GM18868 (cell line): ENCODE results near the gene AP3S1.
"Not testable (repeated sequence)": the region's sequence is repeated elsewhere in the genome, so short reads cannot be mapped to it uniquely, and the experiment has no call there.

Experiments
- ATAC-seq: cut with Tn5 transposase; IDR thresholded peaks from one replicate; pipeline ENCODE4 v1.9.1; 2021; ENCODE audit warnings: mild to moderate bottlenecking, moderate library complexity; ENCODE audit not compliant: unreplicated experiment

AP3S1 gene

GRCh38 chr5:115869256-115869795 lies 27.6 kb downstream of the AP3S1 start:
- ATAC-seq = no peak

- ATAC-seq = no peak
Observed at GRCh38 chr5:115872447-115872846, 30.7 kb downstream of the AP3S1 start.

- no peak for ATAC-seq
Observed at GRCh38 chr5:115873392-115873791, 31.7 kb downstream of the AP3S1 start.

GRCh38 chr5:115875447-115875846 lies 33.7 kb downstream of the AP3S1 start:
- no peak for ATAC-seq

DNA sequence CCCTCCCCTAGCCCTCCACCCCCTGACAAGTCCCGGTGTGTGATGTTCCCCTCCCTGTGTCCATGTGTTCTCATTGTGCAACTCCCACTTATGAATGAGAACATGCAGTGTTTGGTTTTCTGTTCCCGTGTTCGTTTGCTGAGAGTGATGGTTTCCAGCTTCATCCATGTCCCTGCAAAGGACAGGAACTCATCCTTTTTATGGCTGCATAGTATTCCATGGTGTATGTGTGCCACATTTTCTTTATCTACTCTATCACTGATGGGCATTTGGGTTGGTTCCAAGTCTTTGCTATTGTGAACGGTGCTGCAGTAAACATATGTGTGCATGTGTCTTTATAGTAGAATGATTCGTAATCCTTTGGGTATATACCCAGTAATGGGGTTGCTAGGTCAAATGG lies 35.6 kb downstream of the AP3S1 start:
- ATAC-seq = not testable (repeated sequence)

DNA sequence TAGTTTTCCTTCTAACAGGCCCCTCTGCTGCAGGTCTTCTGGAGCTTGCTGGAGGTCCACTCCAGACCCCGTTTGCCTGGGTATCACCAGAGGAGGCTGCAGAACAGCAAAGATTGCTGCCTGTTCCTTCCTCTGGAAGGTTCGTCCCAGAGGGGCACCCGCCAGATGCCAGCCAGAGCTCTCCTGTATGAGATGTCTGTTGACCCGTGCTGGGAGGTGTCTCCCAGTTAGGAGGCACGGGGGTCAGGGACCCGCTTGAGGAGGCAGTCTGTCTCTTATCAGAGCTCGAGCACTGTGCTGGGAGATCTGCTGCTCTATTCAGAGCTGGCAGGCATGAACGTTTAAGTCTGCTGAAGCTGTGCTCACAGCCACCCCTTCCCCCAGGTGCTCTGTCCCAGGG lies 40.7 kb downstream of the AP3S1 start:
- not testable (repeated sequence) for ATAC-seq

GRCh38 chr5:115884704-115885103 lies 43.0 kb downstream of the AP3S1 start:
- ATAC-seq = no peak

GRCh38 chr5:115885208-115885607 lies 43.5 kb downstream of the AP3S1 start:
- not testable (repeated sequence) for ATAC-seq

DNA sequence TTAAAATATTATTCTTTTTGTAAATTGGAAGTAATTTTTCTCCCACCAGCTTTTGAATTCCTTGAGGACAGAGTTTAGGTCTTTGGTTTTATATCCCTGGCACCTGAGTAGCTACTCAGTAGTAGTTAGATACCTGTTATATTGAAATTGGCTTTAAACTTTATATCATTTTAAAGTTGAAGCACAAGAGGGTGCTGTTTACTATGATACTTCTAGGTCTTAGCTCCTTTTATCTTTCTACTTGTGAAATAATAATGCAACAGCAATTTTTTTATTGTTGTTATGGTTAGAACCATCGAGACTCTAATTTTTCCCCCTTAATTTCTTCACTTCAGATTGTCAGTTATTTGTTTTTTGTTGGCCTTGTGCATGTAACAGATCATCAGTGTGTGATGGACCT lies 46.3 kb downstream of the AP3S1 start:
- ATAC-seq = no peak

- ATAC-seq = no peak
Observed at GRCh38 chr5:115892021-115892420, 50.3 kb downstream of the AP3S1 start.

DNA sequence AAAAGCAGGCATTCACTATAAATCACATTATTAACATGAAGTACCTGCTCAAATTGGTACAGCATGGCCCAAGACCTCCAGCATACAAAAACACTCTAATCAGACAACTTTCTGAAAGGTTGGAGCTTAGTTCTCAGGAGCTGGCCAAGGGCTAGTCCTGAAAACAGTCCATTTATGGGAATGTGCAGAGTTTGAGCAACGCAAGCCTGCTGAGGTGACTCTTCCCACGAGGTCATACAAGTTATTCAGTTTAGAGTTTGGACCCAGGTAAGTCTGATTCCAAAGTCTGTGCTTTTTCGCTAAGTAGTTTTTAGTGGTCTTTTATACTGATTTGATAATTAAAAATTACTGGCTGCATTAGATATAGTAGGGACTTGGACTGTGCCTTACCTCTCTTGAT lies 52.6 kb downstream of the AP3S1 start:
- ATAC-seq = no peak

GRCh38 chr5:115895821-115896220 lies 54.1 kb downstream of the AP3S1 start:
- ATAC-seq = no peak

DNA sequence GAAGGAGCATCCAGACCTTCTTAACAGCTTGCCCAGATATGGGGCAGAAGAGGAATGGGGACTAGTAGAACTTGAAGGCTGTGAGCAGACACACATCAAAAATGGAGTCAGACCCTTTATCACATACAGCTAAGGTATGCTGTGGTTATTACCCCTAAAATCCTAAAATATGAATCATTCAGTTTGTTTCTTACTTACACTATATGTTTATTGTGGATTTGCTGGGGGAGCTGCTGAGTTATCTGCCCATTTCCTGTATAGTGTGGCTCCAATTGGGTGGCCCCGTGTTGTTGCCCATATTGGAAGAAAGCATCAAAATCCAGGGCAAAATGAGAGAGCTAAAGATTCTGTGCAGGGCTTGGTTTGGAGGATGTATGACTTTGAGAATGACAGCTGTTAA lies 56.9 kb downstream of the AP3S1 start:
- no peak for ATAC-seq

DNA sequence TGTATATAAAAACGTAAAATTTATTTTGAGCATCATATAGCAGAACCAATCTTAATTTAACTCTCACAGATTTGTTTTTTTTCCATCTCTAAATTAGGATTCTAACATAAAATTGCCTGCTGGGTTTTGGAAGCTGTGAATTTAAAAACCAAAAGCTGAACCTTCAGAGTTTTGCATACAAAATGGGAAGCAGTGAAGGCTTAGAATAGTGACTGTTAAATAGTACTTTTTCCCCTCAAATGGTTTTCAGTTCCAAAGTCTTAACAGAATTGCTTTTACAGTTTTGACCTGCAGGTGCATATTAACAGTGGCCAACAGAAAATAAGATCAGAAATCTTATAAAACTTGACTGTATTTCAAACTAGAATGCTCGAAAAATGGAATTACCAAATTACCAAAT lies 65.4 kb downstream of the AP3S1 start:
- no peak for ATAC-seq

DNA sequence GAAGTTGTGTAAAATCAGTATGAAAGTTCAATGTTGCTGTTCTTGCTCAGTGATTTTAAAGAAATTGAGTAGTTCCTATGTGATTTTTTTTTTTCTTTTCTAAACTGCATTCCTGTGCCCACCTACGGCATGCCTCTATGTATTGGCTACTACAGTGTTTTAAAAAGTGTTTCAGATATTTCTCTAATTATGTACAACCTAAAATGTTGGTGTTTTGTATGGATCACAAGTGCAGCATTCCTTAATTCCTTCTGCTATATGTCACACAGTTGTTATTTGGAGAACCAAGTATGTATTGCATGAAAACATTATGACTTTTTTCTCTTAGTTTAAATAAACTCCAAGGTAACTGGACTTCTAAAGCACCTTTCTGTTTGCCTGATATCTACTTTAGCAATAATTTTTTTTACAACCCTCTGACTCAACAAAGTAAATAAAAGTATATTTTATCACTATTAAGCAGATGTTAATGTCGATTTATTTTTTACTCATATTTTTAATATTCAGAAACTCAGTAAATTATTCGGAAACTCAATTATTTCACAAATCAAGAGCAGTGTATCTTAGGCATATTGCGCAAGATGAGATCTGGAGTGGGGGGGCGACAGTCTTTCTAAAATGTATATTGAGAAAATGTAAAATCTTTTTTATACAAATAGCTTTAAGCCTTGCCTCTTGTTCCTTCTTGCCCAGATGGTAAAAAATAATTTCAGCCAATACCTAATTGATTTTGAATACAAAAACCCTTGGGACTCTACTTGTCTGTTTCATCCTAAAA lies 72.1 kb downstream of the AP3S1 start:
- ATAC-seq = not testable (repeated sequence)

DNA sequence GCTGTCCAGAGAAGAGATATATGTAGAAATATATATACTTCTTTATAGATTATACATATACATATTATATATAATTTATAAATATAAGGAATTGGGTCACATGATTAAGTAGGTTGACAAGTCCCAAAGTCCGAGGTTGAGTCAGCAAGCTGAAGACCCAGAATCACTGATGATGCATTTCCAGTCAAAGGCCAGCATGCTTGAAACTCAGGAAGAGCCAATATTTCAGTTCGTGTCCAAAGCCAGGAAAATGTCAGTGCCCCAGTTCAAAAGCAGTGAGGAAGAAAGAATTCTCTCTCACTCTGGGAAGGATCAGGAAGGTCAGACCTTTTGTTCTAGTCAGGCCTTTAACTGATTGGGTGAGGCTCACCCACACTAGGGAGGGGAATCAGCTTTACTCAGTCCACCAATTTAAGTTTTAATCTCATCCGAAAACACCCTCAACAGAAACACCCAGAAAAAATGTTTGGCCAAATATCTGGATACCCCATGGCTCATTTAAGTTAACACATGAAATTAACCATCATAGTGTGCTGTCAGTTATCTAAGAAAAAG lies 78.5 kb downstream of the AP3S1 start:
- no peak for ATAC-seq

GRCh38 chr5:115928578-115929407 lies 87.1 kb downstream of the AP3S1 start:
- ATAC-seq = not testable (repeated sequence)

DNA sequence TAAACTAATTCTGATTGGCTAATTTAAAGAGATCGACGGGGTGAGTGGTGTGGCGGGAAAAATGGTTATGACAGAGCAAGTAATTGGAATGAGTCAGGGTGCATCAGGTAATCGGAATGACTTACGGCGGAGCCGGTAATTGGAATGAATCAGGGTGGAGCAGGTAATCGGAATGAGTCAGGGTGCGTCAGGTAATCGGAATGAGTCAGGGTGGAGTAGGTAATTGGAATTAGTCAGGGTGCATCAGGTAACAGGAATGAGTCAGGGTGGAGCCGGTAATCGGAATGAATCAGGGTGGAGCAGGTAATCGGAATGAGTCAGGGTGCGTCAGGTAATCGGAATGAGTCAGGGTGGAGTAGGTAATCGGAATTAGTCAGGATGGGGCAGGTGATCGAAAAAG lies 88.4 kb downstream of the AP3S1 start:
- ATAC-seq = not testable (repeated sequence)

GRCh38 chr5:115930630-115931337 lies 89.0 kb downstream of the AP3S1 start:
- ATAC-seq = no peak

- ATAC-seq = no peak
Observed at GRCh38 chr5:115932991-115933390, 91.3 kb downstream of the AP3S1 start.
